IMR-90 (cell line): ENCODE data around the gene CNDP1. TPM values are rescaled to one million over a fixed set of nuclear protein-coding genes. Genes with fewer than 3 reads are reported as not detected.

Source experiments
- ATAC-seq: fragments of 200-7000 bp; cut with Tn5 transposase; 2 replicates; pipeline ENCODE4 v1.9.1; 2020; ENCODE audit warnings: low read depth, mild to moderate bottlenecking, moderate library complexity
- BruUV-seq: library from RNA; stranded (reverse); fragments of 400-500 nt; replicated peaks from 2 replicates; lab custom pipeline; 2021; lab: Mats Ljungman, UMichigan
- CTCF ChIA-PET: fragments of 300-600 bp; formaldehyde crosslinking; extraction: SDS; loops from one replicate; lab custom pipeline; 2021; ENCODE audit warnings: antibody characterized with exemption; lab: Yijun Ruan, JAX
- POLR2A ChIA-PET: fragments of 300-600 bp; sonication (Branson Sonifier 250); formaldehyde crosslinking; loops from one replicate; lab custom pipeline; 2022; ENCODE audit warnings: antibody characterized with exemption; ENCODE audit not compliant: unreplicated experiment; lab: Charles Lee
- DNase-seq: peaks from one replicate; pipeline ENCODE4 v3.0.0; 2013
- H2AFZ ChIP-seq: replicated peaks from 2 replicates; pipeline ENCODE3; 2013; ENCODE audit warnings: low read length, mild to moderate bottlenecking; ENCODE audit not compliant: poor library complexity
- H2AK5ac ChIP-seq: 2 replicates; pipeline ENCODE4 v1.6.1; 2013; ENCODE audit warnings: low read depth, low read length, inconsistent platforms
- H2AK9ac ChIP-seq: replicated peaks from 2 replicates; pipeline ENCODE3; 2013; ENCODE audit warnings: mild to moderate bottlenecking, low read depth, low read length, moderate library complexity; ENCODE audit not compliant: poor library complexity
- H2BK120ac ChIP-seq: 2 replicates; pipeline ENCODE4 v1.6.1; 2013; ENCODE audit warnings: low read depth, low read length, inconsistent platforms
- H2BK15ac ChIP-seq: 3 replicates; pipeline ENCODE4 v1.6.1; 2013; ENCODE audit warnings: low read depth, low read length, inconsistent platforms
- H2BK20ac ChIP-seq: 2 replicates; pipeline ENCODE4 v1.6.1; 2013; ENCODE audit warnings: low read depth, mild to moderate bottlenecking, inconsistent platforms, low read length, moderate library complexity
- H2BK5ac ChIP-seq: 2 replicates; pipeline ENCODE4 v1.6.1; 2013; ENCODE audit warnings: mild to moderate bottlenecking, low read depth, low read length, inconsistent platforms; ENCODE audit not compliant: poor library complexity, severe bottlenecking
- H3K14ac ChIP-seq: replicated peaks from 2 replicates; pipeline ENCODE4 v1.6.1; 2013; ENCODE audit warnings: low read depth, low read length, inconsistent platforms
- H3K18ac ChIP-seq: 2 replicates; pipeline ENCODE4 v1.6.1; 2013; ENCODE audit warnings: low read depth, low read length, control low read depth
- H3K23ac ChIP-seq: 2 replicates; pipeline ENCODE4 v1.6.1; 2013; ENCODE audit warnings: low read depth, low read length, inconsistent platforms
- H3K27ac ChIP-seq: 2 replicates; pipeline ENCODE4 v1.5.1; 2013; ENCODE audit warnings: mild to moderate bottlenecking, control low read depth, low read length; ENCODE audit not compliant: insufficient read depth
- H3K27me3 ChIP-seq: 2 replicates; pipeline ENCODE4 v1.6.1; 2013; ENCODE audit warnings: low read length; ENCODE audit not compliant: control insufficient read depth, insufficient read depth
- H3K36me3 ChIP-seq: 2 replicates; pipeline ENCODE4 v1.6.1; 2013; ENCODE audit warnings: low read length, mixed read lengths; ENCODE audit not compliant: control insufficient read depth, insufficient read depth
- H3K4ac ChIP-seq: 2 replicates; pipeline ENCODE4 v1.6.1; 2013; ENCODE audit warnings: low read depth, low read length, inconsistent platforms
- H3K4me1 ChIP-seq: 2 replicates; pipeline ENCODE4 v1.6.1; 2013; ENCODE audit warnings: low read length, mixed read lengths; ENCODE audit not compliant: control insufficient read depth, insufficient read depth
- H3K4me2 ChIP-seq: 2 replicates; pipeline ENCODE4 v1.6.1; 2013; ENCODE audit warnings: low read depth, mild to moderate bottlenecking, control low read depth, low read length, moderate library complexity
- H3K4me3 ChIP-seq: 2 replicates; pipeline ENCODE4 v1.5.1; 2013; ENCODE audit warnings: low read depth, mild to moderate bottlenecking, control low read depth, low read length, moderate library complexity; ENCODE audit not compliant: insufficient read depth
- H3K56ac ChIP-seq: 2 replicates; pipeline ENCODE4 v1.6.1; 2013; ENCODE audit warnings: low read length, inconsistent platforms; ENCODE audit not compliant: insufficient read depth; ENCODE audit errors: extremely low read depth
- H3K79me1 ChIP-seq, 2 experiments: 2 replicates each; pipeline ENCODE4 v1.6.1; 2013; ENCODE audit warnings: low read length in 2 of 2, inconsistent platforms in 1 of 2, low read depth in 1 of 2
- H3K9ac ChIP-seq: 2 replicates; pipeline ENCODE4 v1.6.1; 2013; ENCODE audit warnings: low read depth, low read length, control low read depth
- H3K9me1 ChIP-seq: 2 replicates; pipeline ENCODE4 v1.6.1; 2013; ENCODE audit warnings: low read length, inconsistent platforms; ENCODE audit not compliant: insufficient read depth
- H3K9me3 ChIP-seq: 2 replicates; pipeline ENCODE4 v1.6.1; 2013; ENCODE audit warnings: low read length; ENCODE audit not compliant: control insufficient read depth, insufficient read depth
- H4K20me1 ChIP-seq: 2 replicates; pipeline ENCODE4 v1.6.1; 2013; ENCODE audit warnings: low read length, inconsistent platforms; ENCODE audit not compliant: insufficient read depth
- H4K5ac ChIP-seq: 2 replicates; pipeline ENCODE4 v1.6.1; 2013; ENCODE audit warnings: mild to moderate bottlenecking, low read depth, low read length, control low read depth
- H4K8ac ChIP-seq, 2 experiments: 2 replicates each; pipeline ENCODE4 v1.6.1; 2013; ENCODE audit warnings: low read depth in 2 of 2, low read length in 2 of 2, control low read depth in 1 of 2, inconsistent platforms in 1 of 2
- H4K91ac ChIP-seq: 2 replicates; pipeline ENCODE4 v1.6.1; 2013; ENCODE audit warnings: low read depth, low read length, inconsistent platforms; ENCODE audit not compliant: insufficient read depth
- WGBS, 2 experiments: methylation state at CpG; one replicate each; pipeline versions ENCODE4 v1.1.5 to v1.1.7; 2013; ENCODE audit warnings: missing lambda C conversion rate in 2 of 2; ENCODE audit not compliant: insufficient read length in 1 of 2; ENCODE audit errors: extremely low coverage in 2 of 2; 5-methylcytosine and 5-hydroxymethylcytosine counted together
- dilution Hi-C: fragments of 300-500 bp; cut with HindIII; formaldehyde crosslinking; loops from one replicate; pipeline ENCODE4 v1.14.3; 2018; ENCODE audit warnings: low sequenced_read_pairs; ENCODE audit not compliant: unreplicated experiment
- in situ Hi-C: fragments of 300-500 bp; cut with MboI; formaldehyde crosslinking; loops from 3 replicates; pipeline ENCODE4 v1.14.3; 2019; ENCODE audit warnings: low sequenced_read_pairs, inconsistent platforms, mixed read lengths
- intact Hi-C: fragments of 100-400 bp; cut with micrococcal nuclease; formaldehyde crosslinking; loops from 2 replicates; pipeline ENCODE4 v1.10.0; 2022
- polyA plus RNA-seq, 3 experiments: library from polyadenylated mRNA; depleted of rRNA; stranded (reverse); fragments of >200 nt; gene quantifications; 2 replicates each; pipeline ENCODE4 v1.2.3, GENCODE V29; 2012; ENCODE audit warnings: low replicate concordance in 1 of 3
- total RNA-seq: library from RNA; depleted of rRNA; stranded (reverse); fragments of >200 nt; gene quantifications from 2 replicates; pipeline ENCODE4 v1.2.3, GENCODE V29; 2012
- TF ChIP-seq, protein P1 (sequence below): conservative IDR thresholded peaks from 2 replicates; pipeline ENCODE4 v1.5.1; 2012; ENCODE audit warnings: mild to moderate bottlenecking, low read depth, low read length, improper control_type of control experiment

The CNDP1 gene
- total and polyA plus RNA-seq, 2 of the 4 experiments (the other 2 are of a cell fraction) = not detected

DNA sequence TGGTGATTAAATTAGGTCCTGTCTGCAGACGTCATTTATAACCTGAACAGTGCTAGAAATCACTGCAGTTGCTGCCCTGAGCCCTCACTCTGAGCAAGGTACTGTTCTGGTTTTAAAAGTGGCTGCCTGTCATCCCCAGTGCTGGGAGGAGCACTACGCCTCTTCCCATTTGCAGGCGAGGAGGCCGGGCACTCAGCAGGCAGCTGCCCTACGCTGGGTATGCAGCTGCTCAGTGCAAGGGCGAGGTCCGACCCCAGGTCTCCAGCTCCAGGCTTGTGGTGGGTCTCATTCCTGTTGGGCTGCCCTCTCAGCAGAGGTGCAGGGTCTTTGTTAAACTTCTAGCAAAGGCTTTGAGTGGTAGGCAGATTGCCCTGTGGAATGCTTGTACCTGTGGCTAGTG, 22.5 kb upstream of the CNDP1 start:
- Histone ChIP-seq H2AK9ac (no peak overlapping the region), H3K27me3 (no peaks in the 10 kb centered on the region), H2AK5ac (no peak overlapping the region), H4K20me1 (no peaks in the 10 kb centered on the region; the same call in 1 of the 2 replicates), H3K4me2 (no peak overlapping the region), H3K4me3 (no peak overlapping the region), H4K8ac (no peak overlapping the region), H3K36me3 (peaks cover 69% of the 10 kb centered on the region), H3K18ac (no peak overlapping the region), H3K9me1 (no peaks in the 10 kb centered on the region), H3K9ac (no peak overlapping the region), H2BK15ac (no peak overlapping the region), H3K9me3 (no peaks in the 10 kb centered on the region), H3K79me1 (no peaks in the 10 kb centered on the region; a peak in 1 of 4 replicates), H2BK5ac (no peak overlapping the region), H3K23ac (no peak overlapping the region), H2BK120ac (no peak overlapping the region), H3K27ac (no peak overlapping the region), H3K56ac (no peak overlapping the region), H3K14ac (no peak overlapping the region), H2AFZ (no peak overlapping the region), H4K5ac (no peak overlapping the region), H4K91ac (no peak overlapping the region), H2BK20ac (no peak overlapping the region), H3K4ac (no peak overlapping the region), H3K4me1 (no peaks in the 10 kb centered on the region)
- WGBS, 2 experiments = no CpG with 5 or more reads among the region's 7 CpGs
- POLR2A ChIA-PET = interaction anchor here (0.7 kb wide), 1 partner anchor 34 kb away, joined by 4 read pairs; no protein-coding TSS in a partner anchor
- TF ChIP-seq, protein P1, sequence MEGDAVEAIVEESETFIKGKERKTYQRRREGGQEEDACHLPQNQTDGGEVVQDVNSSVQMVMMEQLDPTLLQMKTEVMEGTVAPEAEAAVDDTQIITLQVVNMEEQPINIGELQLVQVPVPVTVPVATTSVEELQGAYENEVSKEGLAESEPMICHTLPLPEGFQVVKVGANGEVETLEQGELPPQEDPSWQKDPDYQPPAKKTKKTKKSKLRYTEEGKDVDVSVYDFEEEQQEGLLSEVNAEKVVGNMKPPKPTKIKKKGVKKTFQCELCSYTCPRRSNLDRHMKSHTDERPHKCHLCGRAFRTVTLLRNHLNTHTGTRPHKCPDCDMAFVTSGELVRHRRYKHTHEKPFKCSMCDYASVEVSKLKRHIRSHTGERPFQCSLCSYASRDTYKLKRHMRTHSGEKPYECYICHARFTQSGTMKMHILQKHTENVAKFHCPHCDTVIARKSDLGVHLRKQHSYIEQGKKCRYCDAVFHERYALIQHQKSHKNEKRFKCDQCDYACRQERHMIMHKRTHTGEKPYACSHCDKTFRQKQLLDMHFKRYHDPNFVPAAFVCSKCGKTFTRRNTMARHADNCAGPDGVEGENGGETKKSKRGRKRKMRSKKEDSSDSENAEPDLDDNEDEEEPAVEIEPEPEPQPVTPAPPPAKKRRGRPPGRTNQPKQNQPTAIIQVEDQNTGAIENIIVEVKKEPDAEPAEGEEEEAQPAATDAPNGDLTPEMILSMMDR = no peak
- no TSS peak for BruUV-seq
- DNase-seq (no peak), ATAC-seq (no peak)
- CTCF ChIA-PET = no interaction called here
- dilution Hi-C loops (no loop called here), intact Hi-C loops (no loop called here), in situ Hi-C loops (no loop called here)
